Measurements from ENCODE around the gene NSUN2. TPM values are rescaled to one million over a fixed set of nuclear protein-coding genes. Genes with fewer than 3 reads are reported as not detected.

Gene NSUN2
- total RNA-seq, 5 donors from 2014 or later (not counting 1 experiment from before 2014, with no cell fraction given): 60.8 to 90.9 (median 68.7) TPM

GRCh38 chr5:6585168-6585567 is 47.7 kb downstream of the NSUN2 start:
- ATAC-seq (replicated peaks in 1 of 4) (no peak), DNase-seq (no peak)
- peaks cover 0 to 4% (median 3%) of the 10 kb centered on the region in 3 donors for H3K4me1 Mint-ChIP-seq
- WGBS (ENCODE audit: insufficient coverage): 63% methylated on average over 3 of the region's 6 CpGs
- H3K4me1 ChIP-seq (ENCODE audit: control insufficient read depth in 1 of 2, extremely low read depth in 1 of 2, insufficient read depth in 2 of 2, low read length in 2 of 2): peaks cover 0 to 6% of the 10 kb centered on the region in 2 experiments
- no peaks in the 10 kb centered on the region for H3K36me3 ChIP-seq (ENCODE audit: control insufficient read depth in 2 of 2, extremely low read depth in 1 of 2, insufficient read depth in 1 of 2, low read length in 1 of 2)
- H3K9me3 Mint-ChIP-seq: no peaks in the 10 kb centered on the region
- H3K27ac ChIP-seq (ENCODE audit: low read length): no peak overlapping the region
- H3K4me3 Mint-ChIP-seq: no peak overlapping the region
- no peaks in the 10 kb centered on the region for H3K9me3 ChIP-seq
- ChIA-PET POLR2A (no interaction called here), CTCF (no interaction called here)
- H3K4me3 ChIP-seq (ENCODE audit: control insufficient read depth in 1 of 2, extremely low read depth in 1 of 2, low read length in 1 of 2): no peak overlapping the region
- no peaks in the 10 kb centered on the region for H3K36me3 Mint-ChIP-seq
- peaks cover 8 to 45% of the 10 kb centered on the region in 2 experiments for H3K27me3 ChIP-seq (replicated peaks in 1 of 2; ENCODE audit: control insufficient read depth in 2 of 2, extremely low read depth in 1 of 2, insufficient read depth in 2 of 2, low read length in 1 of 2)
- peaks cover 45 to 52% of the 10 kb centered on the region in 2 donors for H3K27me3 Mint-ChIP-seq
- H3K27ac Mint-ChIP-seq: no peak overlapping the region

- H3K4me3 Mint-ChIP-seq: peak overlapping the region in 1 of 3 donors; percentile 21
These were observed 48.1 kb downstream of the NSUN2 start for GRCh38 chr5:6584727-6585126.

GRCh38 chr5:6584101-6584645 is 48.7 kb downstream of the NSUN2 start:
- no peaks in the 10 kb centered on the region for H3K36me3 Mint-ChIP-seq
- peaks cover 50 to 56% of the 10 kb centered on the region in 2 donors for H3K27me3 Mint-ChIP-seq
- H3K9me3 Mint-ChIP-seq: no peaks in the 10 kb centered on the region
- Histone ChIP-seq H3K36me3 (ENCODE audit: control insufficient read depth in 2 of 2, extremely low read depth in 1 of 2, insufficient read depth in 1 of 2, low read length in 1 of 2) (no peaks in the 10 kb centered on the region), H3K9me3 (no peaks in the 10 kb centered on the region), H3K27me3 (replicated peaks in 1 of 2; ENCODE audit: control insufficient read depth in 2 of 2, extremely low read depth in 1 of 2, insufficient read depth in 2 of 2, low read length in 1 of 2) (peaks cover 8 to 52% of the 10 kb centered on the region in 2 experiments), H3K27ac (ENCODE audit: low read length) (no peak overlapping the region), H3K4me3 (ENCODE audit: control insufficient read depth in 1 of 2, extremely low read depth in 1 of 2, low read length in 1 of 2) (no peak overlapping the region), H3K4me1 (ENCODE audit: control insufficient read depth in 1 of 2, extremely low read depth in 1 of 2, insufficient read depth in 2 of 2, low read length in 2 of 2) (peaks cover 0 to 6% of the 10 kb centered on the region in 2 experiments)
- H3K27ac Mint-ChIP-seq: no peak overlapping the region
- no peak for ATAC-seq (replicated peaks in 1 of 4)
- DNase-seq: no peak
- ChIA-PET CTCF (interaction anchor here in 1 of 2 donors (0.6 kb wide), 1 partner anchor 663 kb away, joined by 3 read pairs; no protein-coding TSS in a partner anchor), POLR2A (interaction anchor here in 1 of 2 donors (0.6 kb wide), 1 partner anchor 10 kb away, joined by 3 read pairs; no protein-coding TSS in a partner anchor)
- 22% methylated on average over 2 of the region's 6 CpGs for WGBS (ENCODE audit: insufficient coverage)
- H3K4me3 Mint-ChIP-seq: peak overlapping the region in 1 of 3 donors; percentile 49
- peaks cover 0 to 4% (median 3%) of the 10 kb centered on the region in 3 donors for H3K4me1 Mint-ChIP-seq

More at GRCh38 chr5:6584727-6585126, 48.1 kb downstream of the NSUN2 start:
- POLR2A ChIA-PET: no interaction called here
- Mint-ChIP-seq H3K27ac (no peak overlapping the region), H3K4me1 (peaks cover 0 to 4% (median 3%) of the 10 kb centered on the region in 3 donors), H3K9me3 (no peaks in the 10 kb centered on the region), H3K36me3 (no peaks in the 10 kb centered on the region), H3K27me3 (peaks cover 49 to 56% of the 10 kb centered on the region in 2 donors)
- peaks cover 0 to 6% of the 10 kb centered on the region in 2 experiments for H3K4me1 ChIP-seq (ENCODE audit: control insufficient read depth in 1 of 2, extremely low read depth in 1 of 2, insufficient read depth in 2 of 2, low read length in 2 of 2)
- DNase-seq (no peak), ATAC-seq (replicated peaks in 1 of 4) (no peak)
- peaks cover 8 to 49% of the 10 kb centered on the region in 2 experiments for H3K27me3 ChIP-seq (replicated peaks in 1 of 2; ENCODE audit: control insufficient read depth in 2 of 2, extremely low read depth in 1 of 2, insufficient read depth in 2 of 2, low read length in 1 of 2)
- H3K9me3 ChIP-seq: no peaks in the 10 kb centered on the region
- no peak overlapping the region for H3K27ac ChIP-seq (ENCODE audit: low read length)
- no peaks in the 10 kb centered on the region for H3K36me3 ChIP-seq (ENCODE audit: control insufficient read depth in 2 of 2, extremely low read depth in 1 of 2, insufficient read depth in 1 of 2, low read length in 1 of 2)
- no peak overlapping the region for H3K4me3 ChIP-seq (ENCODE audit: control insufficient read depth in 1 of 2, extremely low read depth in 1 of 2, low read length in 1 of 2)
- CTCF ChIA-PET: interaction anchor here in 1 of 2 donors (0.6 kb wide), 1 partner anchor 664 kb away, joined by 3 read pairs; no protein-coding TSS in a partner anchor
- WGBS (ENCODE audit: insufficient coverage): 91% methylated on average over 7 of the region's 8 CpGs

- H3K27ac Mint-ChIP-seq: no peak overlapping the region
- Histone ChIP-seq H3K4me3 (ENCODE audit: control insufficient read depth in 1 of 2, extremely low read depth in 1 of 2, low read length in 1 of 2) (no peak overlapping the region), H3K27ac (ENCODE audit: low read length) (no peak overlapping the region), H3K9me3 (no peaks in the 10 kb centered on the region), H3K36me3 (ENCODE audit: control insufficient read depth in 2 of 2, extremely low read depth in 1 of 2, insufficient read depth in 1 of 2, low read length in 1 of 2) (no peaks in the 10 kb centered on the region), H3K4me1 (ENCODE audit: control insufficient read depth in 1 of 2, extremely low read depth in 1 of 2, insufficient read depth in 2 of 2, low read length in 2 of 2) (peaks cover 0 to 6% of the 10 kb centered on the region in 2 experiments), H3K27me3 (replicated peaks in 1 of 2; ENCODE audit: control insufficient read depth in 2 of 2, extremely low read depth in 1 of 2, insufficient read depth in 2 of 2, low read length in 1 of 2) (peaks cover 8 to 59% of the 10 kb centered on the region in 2 experiments)
- ATAC-seq (replicated peaks in 1 of 4) (peak; percentile 46 to 78 (median 64)), DNase-seq (peak in 3 of 35 experiments; percentile 5 to 19 (median 7))
- POLR2A ChIA-PET: no interaction called here
- peak overlapping the region in 1 of 3 donors; percentile 49 for H3K4me3 Mint-ChIP-seq
- peaks cover 0 to 4% (median 3%) of the 10 kb centered on the region in 3 donors for H3K4me1 Mint-ChIP-seq
- CTCF ChIA-PET: interaction anchor here in 1 of 2 donors (0.5 kb wide), 1 partner anchor 131 kb away, joined by 3 read pairs; no protein-coding TSS in a partner anchor
- no peaks in the 10 kb centered on the region for H3K9me3 Mint-ChIP-seq
- 5% methylated on average over 75 of the region's 85 CpGs for WGBS (ENCODE audit: insufficient coverage)
- no peaks in the 10 kb centered on the region for H3K36me3 Mint-ChIP-seq
- H3K27me3 Mint-ChIP-seq: peaks cover 56 to 60% of the 10 kb centered on the region in 2 donors
These were observed 49.6 kb downstream of the NSUN2 start for GRCh38 chr5:6583049-6583880.

- Histone ChIP-seq H3K4me1 (ENCODE audit: control insufficient read depth in 1 of 2, extremely low read depth in 1 of 2, insufficient read depth in 2 of 2, low read length in 2 of 2) (peaks cover 0 to 6% of the 10 kb centered on the region in 2 experiments), H3K36me3 (ENCODE audit: control insufficient read depth in 2 of 2, extremely low read depth in 1 of 2, insufficient read depth in 1 of 2, low read length in 1 of 2) (no peaks in the 10 kb centered on the region), H3K27me3 (replicated peaks in 1 of 2; ENCODE audit: control insufficient read depth in 2 of 2, extremely low read depth in 1 of 2, insufficient read depth in 2 of 2, low read length in 1 of 2) (peaks cover 8 to 64% of the 10 kb centered on the region in 2 experiments), H3K4me3 (ENCODE audit: control insufficient read depth in 1 of 2, extremely low read depth in 1 of 2, low read length in 1 of 2) (no peak overlapping the region), H3K9me3 (no peaks in the 10 kb centered on the region), H3K27ac (ENCODE audit: low read length) (no peak overlapping the region)
- peaks cover 0 to 4% (median 3%) of the 10 kb centered on the region in 3 donors for H3K4me1 Mint-ChIP-seq
- DNase-seq (no peak), ATAC-seq (replicated peaks in 1 of 4) (no peak)
- no peaks in the 10 kb centered on the region for H3K36me3 Mint-ChIP-seq
- H3K4me3 Mint-ChIP-seq: peak overlapping the region in 1 of 3 donors; percentile 30
- ChIA-PET POLR2A (no interaction called here), CTCF (interaction anchor here in 1 of 2 donors (0.6 kb wide), 1 partner anchor 40 kb away, joined by 3 read pairs; no protein-coding TSS in a partner anchor)
- no peaks in the 10 kb centered on the region for H3K9me3 Mint-ChIP-seq
- no peak overlapping the region for H3K27ac Mint-ChIP-seq
- 55% methylated on average over 27 of the region's 30 CpGs for WGBS (ENCODE audit: insufficient coverage)
- peaks cover 58 to 61% of the 10 kb centered on the region in 2 donors for H3K27me3 Mint-ChIP-seq
These were observed 50.3 kb downstream of the NSUN2 start for GRCh38 chr5:6582507-6583048.

Data from T-cell (primary cell).